Measurements from ENCODE around the gene USH2A.

USH2A gene

GRCh38 chr1:216028631-216029030, 394.6 kb downstream of the USH2A start:
- Histone ChIP-seq H3K4me1 (ENCODE audit: control insufficient read depth in 2 of 2, insufficient read depth in 1 of 2, low read depth in 1 of 2, low read length in 2 of 2) (no peaks in the 10 kb centered on the region), H3K4ac (ENCODE audit: low read length) (no peak overlapping the region), H3K79me1 (ENCODE audit: low read depth, low read length) (no peaks in the 10 kb centered on the region), H4K8ac (ENCODE audit: low read depth, low read length) (no peak overlapping the region), H3K14ac (ENCODE audit: low read length) (no peak overlapping the region), H3K9me3 (replicated peaks in 1 of 2; ENCODE audit: control insufficient read depth in 2 of 2, insufficient read depth in 1 of 2, low read depth in 1 of 2, low read length in 2 of 2) (no peaks in the 10 kb centered on the region), H2AK5ac (ENCODE audit: low read depth, low read length) (no peak overlapping the region), H3K4me2 (ENCODE audit: insufficient read depth, low read length, poor library complexity, severe bottlenecking) (no peak overlapping the region), H3K18ac (ENCODE audit: low read length) (no peak overlapping the region), H2BK15ac (ENCODE audit: low read length) (no peak overlapping the region), H4K91ac (ENCODE audit: low read depth, low read length, poor library complexity) (no peak overlapping the region), H3K27ac (replicated peaks; ENCODE audit: low read length) (no peak overlapping the region), H2BK12ac (ENCODE audit: low read length) (no peak overlapping the region), H2BK5ac (ENCODE audit: low read length) (no peak overlapping the region), H3K9ac (ENCODE audit: low read depth, low read length, poor library complexity) (no peak overlapping the region), H3K27me3 (ENCODE audit: control insufficient read depth in 3 of 3, insufficient read depth in 3 of 3, low read depth in 1 of 3, low read length in 3 of 3) (no peaks in the 10 kb centered on the region), H3K36me3 (replicated peaks in 1 of 2; ENCODE audit: control insufficient read depth in 2 of 2, insufficient read depth in 2 of 2, low read length in 2 of 2) (no peaks in the 10 kb centered on the region), H2BK120ac (ENCODE audit: low read depth, low read length) (no peak overlapping the region), H3K23ac (ENCODE audit: low read depth, low read length, poor library complexity) (no peak overlapping the region), H2AFZ (ENCODE audit: low read length) (no peak overlapping the region), H3K4me3 (ENCODE audit: low read length in 2 of 2) (no peak overlapping the region)
- no CpG with 5 or more reads among the region's 1 CpG for WGBS, 2 donors (ENCODE audit: extremely low coverage in 2 of 2, insufficient read length in 2 of 2, insufficient replicate concordance in 1 of 2)
- DNase-seq (ENCODE audit: low spot score) = no peak

GRCh38 chr1:216024546-216024945, 398.7 kb downstream of the USH2A start:
- Histone ChIP-seq H2BK12ac (ENCODE audit: low read length) (no peak overlapping the region), H3K14ac (ENCODE audit: low read length) (no peak overlapping the region), H3K9me3 (replicated peaks in 1 of 2; ENCODE audit: control insufficient read depth in 2 of 2, insufficient read depth in 1 of 2, low read depth in 1 of 2, low read length in 2 of 2) (no peaks in the 10 kb centered on the region), H3K4ac (ENCODE audit: low read length) (no peak overlapping the region), H3K4me1 (ENCODE audit: control insufficient read depth in 2 of 2, insufficient read depth in 1 of 2, low read depth in 1 of 2, low read length in 2 of 2) (no peaks in the 10 kb centered on the region), H3K18ac (ENCODE audit: low read length) (no peak overlapping the region), H3K36me3 (replicated peaks in 1 of 2; ENCODE audit: control insufficient read depth in 2 of 2, insufficient read depth in 2 of 2, low read length in 2 of 2) (no peaks in the 10 kb centered on the region), H3K4me2 (ENCODE audit: insufficient read depth, low read length, poor library complexity, severe bottlenecking) (no peak overlapping the region), H2AFZ (ENCODE audit: low read length) (no peak overlapping the region), H4K8ac (ENCODE audit: low read depth, low read length) (no peak overlapping the region), H2BK15ac (ENCODE audit: low read length) (no peak overlapping the region), H3K79me1 (ENCODE audit: low read depth, low read length) (no peaks in the 10 kb centered on the region), H3K9ac (ENCODE audit: low read depth, low read length, poor library complexity) (no peak overlapping the region), H3K27ac (replicated peaks; ENCODE audit: low read length) (no peak overlapping the region), H3K4me3 (ENCODE audit: low read length in 2 of 2) (no peak overlapping the region), H2BK120ac (ENCODE audit: low read depth, low read length) (no peak overlapping the region), H2AK5ac (ENCODE audit: low read depth, low read length) (no peak overlapping the region), H2BK5ac (ENCODE audit: low read length) (no peak overlapping the region), H3K23ac (ENCODE audit: low read depth, low read length, poor library complexity) (no peak overlapping the region), H4K91ac (ENCODE audit: low read depth, low read length, poor library complexity) (no peak overlapping the region), H3K27me3 (ENCODE audit: control insufficient read depth in 3 of 3, insufficient read depth in 3 of 3, low read depth in 1 of 3, low read length in 3 of 3) (no peaks in the 10 kb centered on the region)
- WGBS, 2 donors (ENCODE audit: extremely low coverage in 2 of 2, insufficient read length in 2 of 2, insufficient replicate concordance in 1 of 2) = no CpG with 5 or more reads among the region's 2 CpGs
- DNase-seq (ENCODE audit: low spot score) = no peak

- Histone ChIP-seq H2BK120ac (ENCODE audit: low read depth, low read length) (no peak overlapping the region), H3K9me3 (replicated peaks in 1 of 2; ENCODE audit: control insufficient read depth in 2 of 2, insufficient read depth in 1 of 2, low read depth in 1 of 2, low read length in 2 of 2) (no peaks in the 10 kb centered on the region), H3K4ac (ENCODE audit: low read length) (no peak overlapping the region)
Measured at GRCh38 chr1:216020743-216021345, 402.4 kb downstream of the USH2A start.

GRCh38 chr1:216015116-216015515, 408.1 kb downstream of the USH2A start:
- no peak overlapping the region for H3K14ac ChIP-seq (ENCODE audit: low read length)
- no peak overlapping the region for H3K4me3 ChIP-seq (ENCODE audit: low read length in 2 of 2)
- DNase-seq (ENCODE audit: low spot score) = no peak
- H4K91ac ChIP-seq (ENCODE audit: low read depth, low read length, poor library complexity) = no peak overlapping the region
- no peaks in the 10 kb centered on the region for H3K27me3 ChIP-seq (ENCODE audit: control insufficient read depth in 3 of 3, insufficient read depth in 3 of 3, low read depth in 1 of 3, low read length in 3 of 3)
- H3K9ac ChIP-seq (ENCODE audit: low read depth, low read length, poor library complexity) = no peak overlapping the region
- no peak overlapping the region for H2BK15ac ChIP-seq (ENCODE audit: low read length)
- no peaks in the 10 kb centered on the region for H3K36me3 ChIP-seq (replicated peaks in 1 of 2; ENCODE audit: control insufficient read depth in 2 of 2, insufficient read depth in 2 of 2, low read length in 2 of 2)
- H2BK5ac ChIP-seq (ENCODE audit: low read length) = no peak overlapping the region
- no peak overlapping the region for H3K23ac ChIP-seq (ENCODE audit: low read depth, low read length, poor library complexity)
- no peak overlapping the region for H3K4ac ChIP-seq (ENCODE audit: low read length)
- no peaks in the 10 kb centered on the region for H3K79me1 ChIP-seq (ENCODE audit: low read depth, low read length)
- no peak overlapping the region for H3K18ac ChIP-seq (ENCODE audit: low read length)
- peaks cover 0 to 1% of the 10 kb centered on the region in 2 donors for H3K4me1 ChIP-seq (ENCODE audit: control insufficient read depth in 2 of 2, insufficient read depth in 1 of 2, low read depth in 1 of 2, low read length in 2 of 2)
- no peak overlapping the region for H4K8ac ChIP-seq (ENCODE audit: low read depth, low read length)
- no peak overlapping the region for H2AK5ac ChIP-seq (ENCODE audit: low read depth, low read length)
- no peak overlapping the region for H3K4me2 ChIP-seq (ENCODE audit: insufficient read depth, low read length, poor library complexity, severe bottlenecking)
- H3K27ac ChIP-seq (replicated peaks; ENCODE audit: low read length) = no peak overlapping the region
- no peak overlapping the region for H2BK12ac ChIP-seq (ENCODE audit: low read length)
- no CpG with 5 or more reads among the region's 3 CpGs for WGBS, 2 donors (ENCODE audit: extremely low coverage in 2 of 2, insufficient read length in 2 of 2, insufficient replicate concordance in 1 of 2)
- H3K9me3 ChIP-seq (replicated peaks in 1 of 2; ENCODE audit: control insufficient read depth in 2 of 2, insufficient read depth in 1 of 2, low read depth in 1 of 2, low read length in 2 of 2) = no peaks in the 10 kb centered on the region
- H2AFZ ChIP-seq (ENCODE audit: low read length) = no peak overlapping the region
- H2BK120ac ChIP-seq (ENCODE audit: low read depth, low read length) = no peak overlapping the region

More at GRCh38 chr1:216020743-216021345, 402.4 kb downstream of the USH2A start:
- Histone ChIP-seq H3K18ac (ENCODE audit: low read length) (no peak overlapping the region), H3K14ac (ENCODE audit: low read length) (no peak overlapping the region), H4K91ac (ENCODE audit: low read depth, low read length, poor library complexity) (no peak overlapping the region), H3K4me3 (ENCODE audit: low read length in 2 of 2) (no peak overlapping the region), H3K79me1 (ENCODE audit: low read depth, low read length) (no peaks in the 10 kb centered on the region), H2AFZ (ENCODE audit: low read length) (no peak overlapping the region), H2AK5ac (ENCODE audit: low read depth, low read length) (no peak overlapping the region), H3K27me3 (ENCODE audit: control insufficient read depth in 3 of 3, insufficient read depth in 3 of 3, low read depth in 1 of 3, low read length in 3 of 3) (no peaks in the 10 kb centered on the region), H3K23ac (ENCODE audit: low read depth, low read length, poor library complexity) (no peak overlapping the region), H3K4me2 (ENCODE audit: insufficient read depth, low read length, poor library complexity, severe bottlenecking) (no peak overlapping the region), H2BK12ac (ENCODE audit: low read length) (no peak overlapping the region), H3K9ac (ENCODE audit: low read depth, low read length, poor library complexity) (no peak overlapping the region), H2BK15ac (ENCODE audit: low read length) (no peak overlapping the region), H3K36me3 (replicated peaks in 1 of 2; ENCODE audit: control insufficient read depth in 2 of 2, insufficient read depth in 2 of 2, low read length in 2 of 2) (no peaks in the 10 kb centered on the region), H3K4me1 (ENCODE audit: control insufficient read depth in 2 of 2, insufficient read depth in 1 of 2, low read depth in 1 of 2, low read length in 2 of 2) (no peaks in the 10 kb centered on the region), H2BK5ac (ENCODE audit: low read length) (no peak overlapping the region), H4K8ac (ENCODE audit: low read depth, low read length) (no peak overlapping the region), H3K27ac (replicated peaks; ENCODE audit: low read length) (no peak overlapping the region)
- WGBS, 2 donors (ENCODE audit: extremely low coverage in 2 of 2, insufficient read length in 2 of 2, insufficient replicate concordance in 1 of 2) = no CpG with 5 or more reads among the region's 3 CpGs
- DNase-seq (ENCODE audit: low spot score) = no peak

Measured in neuronal stem cell (in vitro differentiated cells).